GM18873 (cell line): Measurements from ENCODE around the gene RNF133.
"Not testable (repeated sequence)": the region's sequence is repeated elsewhere in the genome, so short reads cannot be mapped to it uniquely, and the experiment has no call there.

Source experiments
- ATAC-seq: cut with Tn5 transposase; IDR thresholded peaks from one replicate; pipeline ENCODE4 v1.9.1; 2021; ENCODE audit warnings: mild to moderate bottlenecking, moderate library complexity, moderate number of reproducible peaks; ENCODE audit not compliant: unreplicated experiment, low FRiP score

RNF133 gene

DNA sequence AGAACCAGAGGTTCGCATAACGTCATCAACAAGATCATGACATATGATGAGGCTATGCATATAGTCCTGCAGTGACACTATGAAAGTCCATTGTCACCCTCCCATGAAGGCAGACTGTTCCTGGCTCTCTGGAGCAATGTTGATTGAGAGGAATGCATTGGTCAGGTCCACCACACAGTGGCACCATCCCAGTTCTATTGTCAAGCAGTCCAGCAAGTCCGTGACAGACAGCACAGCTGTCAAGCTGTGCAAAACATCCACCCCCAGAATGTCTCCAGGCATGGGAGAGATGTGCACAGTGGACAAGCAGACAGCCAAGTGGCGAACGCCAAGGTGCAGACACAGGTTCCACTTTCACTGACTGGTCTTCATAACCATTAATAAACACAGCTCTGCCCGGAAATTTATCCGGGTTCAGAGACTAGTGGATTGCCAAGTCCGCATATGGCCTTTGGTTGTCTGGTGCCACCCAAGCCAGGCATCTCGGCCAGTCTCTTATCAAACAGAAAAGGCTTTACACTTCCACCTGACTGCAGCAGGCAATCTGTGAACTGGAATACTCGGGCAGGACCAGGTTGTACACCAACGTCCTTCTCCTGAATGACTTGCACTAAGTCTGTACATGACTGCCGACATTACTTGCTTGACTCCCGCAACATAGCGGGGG lies 7.2 kb downstream of the RNF133 start:
- ATAC-seq: no peak

DNA sequence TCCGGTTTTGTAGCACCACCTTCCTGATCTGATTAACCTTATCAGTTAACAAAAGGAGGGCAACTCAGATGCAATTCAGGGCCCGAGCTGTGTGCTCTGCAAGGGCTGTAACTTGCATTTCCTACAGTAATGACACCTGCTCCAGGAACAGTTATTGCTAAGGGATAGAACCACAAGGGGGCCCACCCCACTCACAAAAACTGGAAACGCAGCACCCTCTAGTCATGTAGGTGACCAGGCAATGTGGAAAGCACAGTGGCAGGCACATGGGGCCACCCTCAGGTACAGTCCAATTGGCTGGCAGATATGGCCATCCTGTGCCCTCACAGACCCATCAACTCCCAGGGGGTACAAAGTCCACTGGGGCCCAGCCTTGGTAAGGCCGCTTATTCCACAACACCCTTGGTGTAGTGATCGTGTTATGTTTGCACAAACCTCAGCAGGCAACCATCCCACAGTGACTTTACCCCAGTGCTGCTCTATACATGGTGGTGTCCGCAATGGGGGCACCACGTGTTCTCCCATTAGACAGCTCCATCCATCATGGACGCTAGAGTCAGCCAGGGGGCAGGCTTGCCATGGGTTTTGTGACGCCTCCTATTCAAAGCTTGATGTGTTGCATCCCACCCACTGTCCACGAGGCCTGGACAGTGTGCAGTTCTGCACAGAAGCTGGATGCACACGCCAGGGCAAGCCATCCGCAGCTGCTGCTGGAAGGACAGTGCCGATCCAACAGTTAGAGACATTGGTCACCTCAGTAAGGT lies 9.4 kb downstream of the RNF133 start:
- no peak for ATAC-seq

DNA sequence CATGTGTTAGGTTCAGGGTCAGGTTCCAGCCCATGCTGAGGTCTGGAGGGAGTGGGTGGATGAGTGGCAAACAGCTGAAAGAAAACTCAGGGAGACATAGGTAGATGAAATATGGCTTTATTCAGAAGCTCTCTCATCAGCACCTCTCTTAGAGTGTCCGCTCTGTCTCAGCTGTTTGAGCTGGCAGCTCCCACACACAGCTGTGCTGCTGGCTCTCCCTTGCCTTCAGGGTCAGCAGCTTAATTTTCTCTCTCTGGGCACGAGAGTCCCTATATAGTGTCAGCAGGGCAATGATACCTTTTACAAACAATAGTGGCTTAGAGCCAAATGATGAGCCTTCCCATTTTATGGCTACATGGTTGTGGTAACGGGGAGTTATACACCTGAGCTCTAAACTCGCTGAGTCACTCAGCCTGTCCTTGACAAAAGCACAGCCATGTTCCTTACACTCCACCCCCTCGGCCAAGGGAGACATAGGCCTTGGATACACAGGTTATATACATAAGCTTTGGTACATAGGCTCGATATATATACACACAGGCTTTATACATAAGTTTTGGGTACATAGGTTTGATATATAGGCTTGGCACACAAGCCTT lies 10.4 kb downstream of the RNF133 start:
- no peak for ATAC-seq

GRCh38 chr7:122686360-122686878 lies 12.5 kb downstream of the RNF133 start:
- no peak for ATAC-seq

GRCh38 chr7:122684504-122684903 lies 14.4 kb downstream of the RNF133 start:
- no peak for ATAC-seq

- ATAC-seq: no peak
Observed at GRCh38 chr7:122682815-122683550, 15.9 kb downstream of the RNF133 start.

GRCh38 chr7:122681186-122681585 lies 17.7 kb downstream of the RNF133 start:
- ATAC-seq: not testable (repeated sequence)

GRCh38 chr7:122679813-122680212 lies 19.1 kb downstream of the RNF133 start:
- ATAC-seq: no peak

DNA sequence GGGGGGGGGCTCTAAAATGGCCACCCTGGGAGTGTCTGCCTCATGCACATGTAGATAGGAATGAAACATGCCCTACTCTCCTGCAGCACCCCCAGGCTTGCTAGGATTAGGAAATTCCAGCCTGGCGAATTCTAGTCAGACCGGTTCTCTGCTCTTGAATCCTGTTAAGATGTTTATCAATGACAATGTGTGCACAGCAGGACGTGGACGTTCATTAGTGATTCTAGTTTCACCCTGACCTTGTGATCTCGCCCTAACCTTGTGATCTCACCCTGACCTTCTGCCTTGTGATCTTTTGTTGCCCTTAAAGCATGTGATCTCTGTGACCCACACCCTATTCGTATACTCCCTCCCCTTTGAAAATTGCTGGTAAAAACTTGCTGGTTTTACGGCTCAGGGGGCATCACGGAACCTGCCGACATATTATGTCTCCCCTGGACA lies 19.6 kb downstream of the RNF133 start:
- ATAC-seq: not testable (repeated sequence)

DNA sequence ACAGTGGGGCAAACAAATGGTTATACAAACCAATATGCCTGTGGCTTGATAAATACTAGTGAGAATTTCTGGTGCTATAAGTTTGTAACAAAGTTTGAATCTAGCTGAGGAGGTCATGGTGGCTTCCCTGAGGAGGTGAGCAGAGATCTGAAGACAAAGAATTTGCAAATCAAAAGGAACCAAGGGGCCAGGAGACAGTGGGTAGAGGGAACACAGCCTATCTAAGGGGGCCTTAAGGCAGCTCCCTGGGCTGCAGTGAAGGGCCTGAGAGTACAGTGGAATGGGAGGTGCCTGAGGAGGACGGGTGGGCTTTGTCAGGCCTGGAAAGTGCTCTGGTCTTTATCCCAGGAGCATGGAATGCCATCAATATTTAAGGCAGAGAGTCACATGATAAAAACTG lies 21.8 kb downstream of the RNF133 start:
- ATAC-seq: no peak

DNA sequence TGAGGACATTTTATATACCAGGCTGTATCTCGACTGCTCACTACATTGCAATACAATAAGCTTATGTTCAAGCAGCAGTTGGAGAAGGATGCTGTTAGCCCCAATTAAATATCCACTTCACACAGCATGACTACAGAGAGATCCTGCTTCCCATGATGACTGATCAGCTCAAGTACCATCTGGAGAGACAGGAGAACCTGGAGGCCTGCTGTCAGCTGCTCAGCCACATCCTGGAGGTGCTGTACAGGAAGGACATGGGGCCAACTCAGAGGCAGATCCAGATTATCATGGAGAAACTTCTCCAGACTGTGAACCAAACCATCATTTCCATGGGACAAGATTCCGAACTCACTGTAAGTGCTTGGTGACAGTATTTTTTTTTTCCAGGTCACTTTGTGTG lies 22.5 kb downstream of the RNF133 start:
- ATAC-seq: no peak

DNA sequence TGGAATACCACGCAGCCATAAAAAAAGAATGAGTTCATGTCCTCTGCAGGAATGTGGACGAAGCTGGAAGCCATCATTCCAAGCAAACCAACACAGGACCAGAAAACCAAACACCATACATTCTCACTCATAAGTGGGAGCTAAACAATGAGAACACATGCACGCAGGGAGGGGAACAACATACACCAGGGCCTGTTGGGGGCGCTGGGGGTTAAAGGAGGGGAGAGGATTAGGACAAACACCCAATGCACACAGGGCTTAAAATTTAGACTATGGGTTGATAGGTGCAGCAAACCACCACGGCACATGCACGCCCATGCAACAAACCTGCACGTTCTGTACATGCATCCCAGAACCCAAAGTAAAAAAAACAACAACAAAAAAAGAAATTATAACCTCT lies 23.3 kb downstream of the RNF133 start:
- ATAC-seq: no peak

- ATAC-seq: no peak
Observed at GRCh38 chr7:122675011-122675410, 23.9 kb downstream of the RNF133 start.

GRCh38 chr7:122674502-122674901 lies 24.4 kb downstream of the RNF133 start:
- ATAC-seq: no peak

GRCh38 chr7:122673951-122674350 lies 25.0 kb downstream of the RNF133 start:
- no peak for ATAC-seq

DNA sequence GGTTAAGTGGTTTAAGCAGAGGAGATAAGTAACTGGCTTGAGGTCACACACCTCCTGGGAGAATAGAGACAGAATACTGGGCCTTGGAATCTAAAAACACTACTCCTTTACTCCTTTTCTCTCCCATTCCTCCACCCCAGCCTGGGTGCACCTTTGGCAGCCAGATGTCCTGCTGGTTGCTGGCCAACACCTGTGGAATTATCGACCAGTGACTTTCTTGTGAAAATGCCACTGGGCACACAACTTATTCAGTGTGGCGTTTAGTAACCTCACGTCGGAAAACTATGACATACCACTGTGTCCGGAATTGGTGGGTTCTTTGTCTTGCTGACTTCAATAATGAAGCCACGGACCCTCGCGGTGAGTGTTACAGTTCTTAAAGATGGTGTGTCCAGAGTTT lies 26.4 kb downstream of the RNF133 start:
- ATAC-seq: no peak

- no peak for ATAC-seq
Observed at GRCh38 chr7:122663733-122664132, 35.2 kb downstream of the RNF133 start.

DNA sequence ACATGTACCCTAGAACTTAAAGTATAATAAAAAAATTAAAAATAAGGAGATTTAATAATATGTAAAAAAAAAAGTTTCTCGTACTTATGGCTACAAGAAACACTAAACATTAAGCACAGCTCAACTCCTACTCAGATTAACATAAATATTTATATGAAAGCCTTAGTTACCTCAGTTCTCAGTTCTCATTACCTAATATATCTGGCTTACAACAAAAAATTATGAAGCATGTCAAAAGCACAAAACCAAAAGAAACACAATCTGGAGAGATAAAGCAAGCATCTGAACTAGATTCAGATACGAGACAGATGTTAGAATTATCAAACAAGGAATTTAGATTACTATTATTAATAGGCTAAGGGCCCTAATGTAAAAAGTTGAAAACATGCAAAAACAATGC lies 40.1 kb downstream of the RNF133 start:
- no peak for ATAC-seq

GRCh38 chr7:122653685-122654084 lies 45.2 kb downstream of the RNF133 start:
- no peak for ATAC-seq

DNA sequence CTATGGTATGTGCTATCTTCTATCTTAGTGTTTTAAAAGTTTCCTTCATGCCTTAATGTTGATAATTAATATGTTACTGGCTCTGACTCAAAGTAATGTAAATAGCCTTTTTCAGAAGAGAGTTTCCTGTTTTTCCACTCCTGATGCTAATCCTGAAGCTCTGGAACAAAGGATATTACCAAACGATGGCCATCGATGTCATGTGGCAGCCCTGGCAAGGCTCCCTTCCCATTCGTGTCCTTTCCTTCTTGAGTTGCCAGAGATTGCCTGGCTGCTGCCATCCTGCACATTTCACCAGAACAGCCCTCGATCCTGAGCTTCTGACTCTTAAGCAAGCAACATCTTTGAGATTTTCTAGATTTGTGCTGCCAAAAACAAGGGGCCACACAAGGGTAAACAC lies 46.0 kb downstream of the RNF133 start:
- ATAC-seq: no peak

GRCh38 chr7:122651451-122651850 lies 47.5 kb downstream of the RNF133 start:
- ATAC-seq: no peak
